HG03045 (cell line): ENCODE measurements around the gene TUBGCP3.
"Not testable (repeated sequence)": the region's sequence is repeated elsewhere in the genome, so short reads cannot be mapped to it uniquely, and the experiment has no call there.

Experiments used
- ATAC-seq: cut with Tn5 transposase; IDR thresholded peaks from one replicate; pipeline ENCODE4 v1.9.1; 2021; ENCODE audit warnings: mild to moderate bottlenecking, moderate library complexity; ENCODE audit not compliant: unreplicated experiment

TUBGCP3 gene

DNA sequence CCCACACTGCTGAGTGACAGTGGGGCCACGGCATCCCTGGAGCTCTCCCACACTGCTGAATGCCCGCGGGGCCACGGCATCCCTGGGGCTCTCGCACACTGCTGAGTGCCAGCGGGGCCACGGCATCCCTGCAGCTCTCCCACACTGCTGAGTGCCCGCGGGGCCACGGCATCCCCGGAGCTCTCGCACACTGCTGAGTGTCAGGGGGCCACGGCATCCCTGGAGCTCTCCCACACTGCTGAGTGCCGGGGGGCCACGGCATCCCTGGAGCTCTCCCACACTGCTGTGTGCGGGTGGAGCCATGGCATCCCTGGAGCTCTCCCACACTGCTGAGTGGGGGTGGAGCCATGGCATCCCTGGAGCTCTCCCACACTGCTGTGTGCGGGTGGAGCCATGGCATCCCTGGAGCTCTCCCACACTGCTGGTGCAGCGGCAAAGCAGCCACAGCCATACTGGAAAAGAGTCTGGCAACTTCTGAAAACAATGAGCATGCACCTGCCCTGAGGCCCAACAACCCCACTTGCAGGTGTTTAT is 8.6 kb downstream of the TUBGCP3 start:
- ATAC-seq, result no peak

DNA sequence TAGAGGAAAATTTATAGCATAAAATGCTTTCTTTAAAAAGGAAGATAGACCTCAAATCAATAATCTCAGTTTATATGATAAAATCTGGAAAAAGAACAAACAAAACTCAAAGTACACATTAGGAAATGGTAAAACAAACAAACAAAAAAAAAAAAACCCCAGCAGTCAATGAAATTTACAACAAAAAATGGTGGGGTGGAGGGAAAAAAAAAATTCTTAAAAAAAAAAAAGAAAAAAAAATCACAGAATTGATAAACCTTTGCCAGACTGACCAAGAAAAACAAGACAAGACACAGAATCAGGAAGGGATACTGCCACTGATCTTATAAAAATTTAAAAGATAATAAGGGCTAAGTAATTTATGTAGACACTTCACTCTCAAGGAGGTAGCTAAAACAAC is 11.2 kb downstream of the TUBGCP3 start:
- no peak for ATAC-seq

DNA sequence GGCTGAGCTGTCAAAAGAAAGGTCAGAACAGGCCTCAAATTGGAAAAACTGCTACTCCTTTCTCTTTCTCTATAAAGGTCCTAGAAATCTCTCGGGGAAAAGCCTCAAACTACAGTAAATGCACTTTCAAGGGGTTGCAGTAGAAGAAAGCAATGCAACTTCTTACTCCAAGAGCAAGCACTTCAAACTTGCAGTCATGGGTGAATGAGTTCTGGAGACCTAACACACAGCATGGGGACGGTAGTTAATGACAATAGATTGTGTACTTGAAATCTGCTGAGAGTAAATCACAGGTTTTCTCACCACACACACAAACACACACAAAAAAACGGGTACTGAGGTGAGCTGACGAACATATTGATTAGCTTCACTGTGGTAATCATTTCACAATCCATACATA is 11.8 kb downstream of the TUBGCP3 start:
- ATAC-seq, result no peak

DNA sequence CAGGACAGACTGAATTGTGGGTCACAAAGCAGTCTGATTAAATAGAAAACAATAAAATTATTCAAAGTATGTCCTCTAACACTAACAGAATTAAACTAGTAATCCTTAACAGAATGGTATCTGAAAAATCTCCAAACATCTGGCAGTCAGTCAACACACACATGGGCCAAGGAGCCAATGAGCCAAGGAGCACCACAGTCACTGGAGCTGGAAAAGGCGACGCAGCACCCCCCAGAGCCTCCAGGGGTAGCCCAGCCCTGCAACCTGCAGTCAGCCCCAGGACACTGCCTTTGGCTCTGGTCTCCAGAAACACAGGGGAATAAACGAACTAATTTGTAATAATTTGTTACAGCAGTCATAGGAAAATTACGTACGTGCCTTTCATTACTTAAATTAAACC is 12.3 kb downstream of the TUBGCP3 start:
- no peak for ATAC-seq

DNA sequence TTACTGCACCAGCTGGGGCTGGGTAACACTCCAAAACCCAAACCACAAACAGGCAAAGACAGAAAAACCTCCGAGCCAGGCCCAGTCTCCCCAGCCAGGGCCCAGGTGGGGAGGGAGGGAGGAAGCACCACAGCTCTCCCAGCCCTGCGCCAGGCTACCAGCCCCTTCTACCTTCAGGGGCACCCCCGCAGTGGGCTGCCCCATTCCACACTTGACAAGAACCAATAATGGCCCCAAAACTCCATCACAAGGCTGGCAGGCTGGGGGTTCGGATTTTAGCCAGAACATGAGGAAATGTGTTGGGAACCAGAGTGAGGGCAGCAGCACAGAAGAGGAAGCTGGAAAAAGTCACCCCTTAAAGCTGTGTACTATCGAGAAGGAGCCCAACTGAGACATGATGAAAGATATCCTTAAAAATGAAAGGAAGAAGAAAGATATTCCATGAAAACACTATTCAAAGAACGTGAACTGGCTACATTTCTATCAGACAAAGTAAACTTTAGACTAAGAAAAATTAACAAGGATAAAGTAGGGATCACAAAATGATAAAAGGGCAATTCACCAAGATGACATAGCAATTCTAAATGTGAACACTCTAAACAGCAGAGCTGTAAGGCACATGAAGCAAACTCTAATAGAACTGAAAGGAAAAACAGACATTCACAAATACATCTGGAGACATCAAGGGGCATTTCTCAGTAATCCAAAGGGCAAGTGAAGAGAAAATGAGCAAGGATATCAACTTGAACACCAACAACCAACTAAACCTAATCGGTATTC is 12.9 kb downstream of the TUBGCP3 start:
- ATAC-seq, result peak; percentile 60

DNA sequence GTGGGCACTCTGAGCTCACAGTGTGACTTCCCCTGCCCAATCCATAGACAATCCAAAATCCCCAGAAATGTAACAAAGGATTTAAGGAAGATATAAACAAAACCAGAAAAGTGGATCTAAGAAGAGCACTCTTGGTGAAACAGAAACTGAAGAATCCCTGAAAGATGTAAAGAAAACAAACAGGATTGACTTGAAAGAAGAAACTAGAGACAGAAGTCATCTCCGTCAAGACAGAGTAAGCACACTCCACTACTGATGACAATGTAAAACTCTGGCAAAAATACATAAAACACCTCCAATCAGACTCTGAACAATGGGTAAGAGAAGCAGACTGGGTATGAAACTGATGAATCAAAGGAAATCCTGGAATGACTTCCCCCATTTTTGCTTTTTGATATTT is 13.5 kb downstream of the TUBGCP3 start:
- ATAC-seq, result peak; percentile 26

DNA sequence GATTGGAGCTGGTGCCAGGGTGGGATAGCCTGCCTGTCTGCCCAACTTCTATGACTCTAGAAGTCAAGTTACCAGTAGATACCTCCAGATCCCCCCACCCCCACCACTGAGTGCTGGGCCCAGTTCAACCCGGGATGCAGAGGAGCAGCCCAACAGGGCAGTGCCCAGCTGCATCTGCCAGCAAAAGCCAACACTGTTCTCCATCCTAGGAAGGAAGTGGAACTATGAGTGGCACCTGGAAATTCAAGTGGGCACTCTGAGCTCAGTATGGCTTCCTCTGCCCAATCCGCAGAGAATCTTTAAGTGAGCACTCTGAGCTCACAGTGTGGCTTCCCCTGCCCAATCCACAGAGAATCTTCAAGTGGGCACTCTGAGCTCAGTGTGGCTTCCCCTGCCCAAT is 14.2 kb downstream of the TUBGCP3 start:
- no peak for ATAC-seq

DNA sequence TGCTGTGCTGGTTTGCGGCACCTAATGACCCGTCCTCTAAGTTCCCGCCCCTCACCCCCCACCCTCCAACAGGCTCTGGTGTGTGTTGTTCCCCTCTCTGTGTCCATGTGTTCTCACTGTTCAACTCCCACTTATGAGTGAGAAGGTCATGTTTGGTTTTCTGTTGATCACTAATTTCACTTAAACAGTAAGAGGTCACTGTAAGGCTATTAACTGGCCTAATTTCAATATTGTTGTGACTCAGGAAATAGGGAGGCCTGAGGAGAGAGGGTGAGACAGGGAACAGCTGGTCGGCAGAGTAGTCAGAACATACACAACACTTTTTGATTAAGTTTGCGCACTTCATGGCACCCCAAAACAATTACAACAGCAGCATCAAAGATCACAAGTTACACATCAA is 15.6 kb downstream of the TUBGCP3 start:
- ATAC-seq, result no peak

DNA sequence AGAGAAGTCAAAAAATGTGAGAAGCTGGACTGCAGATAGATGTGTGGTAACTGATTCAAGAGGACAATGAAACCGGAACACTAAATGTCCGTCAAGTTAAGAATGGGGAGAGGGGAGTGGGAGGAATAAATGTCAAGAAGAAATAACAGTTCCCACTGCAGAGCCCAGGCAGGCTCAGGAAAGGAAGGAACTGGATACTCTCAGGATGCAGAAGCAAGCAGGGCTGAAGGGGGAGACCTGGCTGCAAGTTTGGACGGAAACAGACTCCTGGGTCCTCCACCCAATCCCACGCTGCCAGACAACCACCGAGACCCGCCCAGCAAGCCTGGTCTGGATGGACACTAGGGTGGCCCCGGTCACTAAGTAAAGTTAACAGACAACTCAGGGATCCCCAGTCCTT is 18.1 kb downstream of the TUBGCP3 start:
- no peak for ATAC-seq

DNA sequence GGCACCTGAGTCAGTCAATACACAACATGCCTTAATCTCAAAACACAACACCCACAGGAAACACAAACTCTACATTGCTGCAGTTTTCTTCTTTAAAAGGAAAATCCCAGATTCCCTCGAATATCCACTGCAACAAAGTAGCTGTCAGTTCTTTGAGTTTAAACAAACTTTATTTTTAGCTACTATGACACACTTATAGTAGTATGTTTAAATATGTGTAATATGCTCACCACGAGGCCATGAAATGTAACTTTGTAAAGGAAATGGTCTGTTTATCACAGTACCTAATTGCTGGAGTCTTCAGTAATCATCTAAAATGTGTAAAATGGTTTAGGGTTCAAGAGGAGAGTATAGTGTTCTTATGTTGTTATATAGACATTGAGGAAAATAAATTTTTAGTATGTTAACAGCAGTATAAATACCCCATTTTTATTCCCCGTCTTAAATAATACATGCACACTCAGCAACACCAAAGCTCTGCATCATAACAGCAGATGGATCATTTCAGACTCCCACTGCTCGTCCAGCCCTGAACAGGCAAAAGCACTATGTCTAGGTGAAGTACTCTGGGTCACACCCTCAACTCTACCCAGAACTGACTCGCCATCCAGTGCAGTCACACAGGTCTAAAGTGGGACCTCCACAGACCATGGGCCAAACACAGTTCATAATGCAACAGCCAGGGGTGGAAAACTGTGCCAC is 20.6 kb downstream of the TUBGCP3 start:
- ATAC-seq, result no peak

DNA sequence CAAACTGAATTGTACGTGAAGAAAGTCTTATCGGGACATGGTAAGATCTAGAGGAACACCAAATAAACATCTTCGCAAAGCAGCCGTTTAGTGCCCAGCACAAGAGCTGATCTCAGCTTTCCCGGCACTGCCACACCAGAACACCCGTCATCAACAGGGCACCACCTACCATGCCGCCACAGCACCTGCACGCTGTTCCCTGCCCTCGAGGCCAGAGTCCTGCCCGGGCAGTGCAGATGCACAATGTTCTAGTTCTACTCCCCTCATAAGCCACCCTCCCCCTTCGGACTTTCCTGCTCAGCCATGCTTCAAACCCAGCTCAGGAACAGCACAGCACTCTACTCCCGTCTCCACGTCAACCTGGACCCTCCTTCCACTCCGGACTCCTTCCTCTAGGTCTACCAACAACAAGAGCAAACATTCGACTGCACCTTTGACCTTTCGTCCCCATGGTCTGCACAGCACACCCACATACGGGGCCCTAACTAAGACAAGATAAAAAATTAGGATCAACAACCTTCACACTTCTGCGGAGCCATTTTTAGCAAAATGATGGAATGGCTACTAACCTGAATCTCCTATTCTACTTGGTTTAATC is 25.1 kb downstream of the TUBGCP3 start:
- ATAC-seq, result no peak

DNA sequence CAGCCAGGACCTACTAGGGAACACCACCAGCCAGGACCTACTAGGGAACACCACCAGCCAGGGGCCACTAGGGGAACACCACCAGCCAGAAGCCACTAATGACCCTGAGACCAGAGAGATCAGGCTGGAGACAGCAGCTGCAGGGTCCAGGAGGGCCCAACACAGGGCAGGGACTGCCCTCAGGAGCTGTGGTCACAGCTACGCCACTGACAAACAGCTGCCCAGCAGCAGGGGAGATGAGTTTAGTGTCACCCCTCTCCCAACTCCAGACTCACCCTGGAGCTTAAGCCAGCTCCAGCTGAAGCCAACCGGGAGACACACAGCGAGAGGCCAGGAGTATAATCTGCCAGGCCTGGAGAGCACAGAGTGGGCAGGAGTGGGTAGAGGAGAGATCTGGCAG is 25.7 kb downstream of the TUBGCP3 start:
- no peak for ATAC-seq

DNA sequence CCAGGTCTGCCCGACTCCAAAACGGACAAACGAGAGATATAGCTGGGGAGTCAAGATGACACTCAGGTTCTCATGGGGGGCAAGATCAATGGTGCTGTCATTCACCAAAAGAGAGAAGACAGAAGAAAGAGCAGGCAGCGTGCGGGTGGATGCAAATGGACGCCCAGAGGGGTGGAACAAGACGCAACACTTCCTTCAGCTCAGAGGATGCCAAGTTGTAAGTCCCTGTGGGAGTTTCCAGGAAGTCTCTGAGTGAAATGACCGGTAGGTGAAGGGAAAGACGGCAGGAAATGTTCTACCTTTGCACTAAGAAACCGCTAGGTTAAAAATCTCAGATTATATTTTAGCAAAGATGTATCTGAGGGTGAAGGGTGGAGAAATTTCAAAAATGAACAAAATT is 26.5 kb downstream of the TUBGCP3 start:
- no peak for ATAC-seq

DNA sequence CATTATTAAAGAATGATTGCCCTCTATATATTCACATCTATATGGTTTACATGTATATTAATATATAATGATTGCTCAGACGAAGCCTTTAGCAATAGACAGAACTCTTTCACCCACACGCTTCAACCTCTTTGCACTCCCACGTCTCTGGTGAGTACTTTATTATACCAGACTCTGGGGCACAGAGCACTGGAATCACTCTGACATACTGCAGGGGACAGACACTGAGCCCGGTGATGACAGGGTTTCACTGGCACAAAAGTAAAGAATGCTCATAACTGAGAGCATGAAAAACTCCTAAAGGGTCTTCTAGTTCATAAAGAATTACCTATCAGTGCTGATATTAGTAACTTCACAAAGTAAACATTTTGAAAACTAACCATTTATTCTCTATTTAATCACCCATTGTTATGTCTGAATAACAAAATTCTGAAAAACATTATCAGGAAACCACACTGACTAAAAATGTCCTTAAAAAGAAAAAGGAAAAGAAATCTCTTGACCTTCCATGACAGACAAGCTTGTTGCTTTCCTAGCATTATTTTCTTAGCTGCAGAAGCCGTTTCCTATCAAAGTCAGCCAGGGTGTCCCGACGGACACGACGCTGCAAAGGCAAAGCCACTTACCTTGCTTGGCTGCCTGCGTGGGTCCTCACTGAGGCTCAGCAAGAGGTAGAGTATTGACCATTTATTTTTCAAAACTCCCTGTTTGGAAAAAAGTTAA is 29.1 kb downstream of the TUBGCP3 start:
- no peak for ATAC-seq

DNA sequence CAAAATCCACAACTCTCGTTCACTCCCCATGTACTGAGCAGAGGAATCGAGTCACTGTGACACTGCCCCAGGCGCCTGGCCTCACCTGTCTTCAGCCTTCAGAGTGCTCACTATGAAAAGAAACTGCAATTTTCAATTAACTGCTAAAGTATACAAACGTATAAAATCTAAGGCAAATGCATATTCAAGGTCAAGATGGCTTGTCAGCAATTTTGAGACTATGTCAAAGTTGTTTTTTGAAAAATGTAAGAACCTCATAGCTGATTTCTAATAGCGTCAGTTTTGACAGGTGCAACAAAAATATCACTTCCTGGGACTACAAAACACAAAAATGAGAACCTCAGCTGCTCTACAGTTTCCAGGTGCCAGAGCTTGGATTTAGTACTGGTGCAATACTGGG is 31.4 kb downstream of the TUBGCP3 start:
- no peak for ATAC-seq

DNA sequence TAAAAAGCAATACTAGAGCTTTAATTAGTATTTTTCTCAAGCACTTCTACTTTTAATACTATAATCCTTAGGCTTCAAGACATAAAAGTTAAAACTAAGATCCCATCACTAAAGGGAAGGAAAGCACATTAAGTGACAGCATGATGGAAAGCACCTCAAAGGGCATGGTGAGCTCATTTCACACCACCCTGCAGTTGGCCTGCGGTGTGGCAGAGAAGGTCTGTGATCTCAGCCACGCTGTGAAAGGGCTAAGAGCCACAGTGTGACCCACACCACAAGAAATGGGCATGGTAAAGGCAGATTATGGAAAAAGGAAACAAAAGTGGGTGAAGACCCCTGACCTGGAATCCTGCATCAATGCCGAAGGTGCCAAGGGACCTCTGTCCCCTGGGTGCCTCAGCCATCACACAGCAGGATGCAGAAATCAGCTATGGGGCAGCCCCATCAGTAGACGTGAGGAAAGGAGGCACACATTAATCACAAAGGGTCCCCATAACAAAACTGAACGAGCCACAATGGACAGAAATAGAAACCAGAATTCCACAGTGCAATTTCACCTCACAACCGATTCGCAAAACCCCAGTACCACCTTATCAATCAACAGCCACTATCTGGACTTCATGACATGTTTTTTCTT is 33.6 kb downstream of the TUBGCP3 start:
- no peak for ATAC-seq

DNA sequence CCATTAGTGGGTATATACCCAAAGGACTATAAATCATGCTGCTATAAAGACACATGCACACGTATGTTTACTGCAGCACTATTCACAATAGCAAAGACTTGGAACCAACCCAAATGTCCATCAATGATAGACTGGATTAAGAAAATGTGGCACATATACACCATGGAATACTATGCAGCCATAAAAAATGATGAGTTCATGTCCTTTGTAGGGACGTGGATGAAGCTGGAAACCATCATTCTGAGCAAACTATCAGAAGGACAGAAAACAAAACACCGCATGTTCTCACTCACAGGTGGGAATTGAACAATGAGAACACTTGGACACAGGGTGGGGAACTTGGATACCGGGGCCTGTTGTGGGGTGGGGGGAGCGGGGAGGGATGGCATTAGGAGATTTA is 39.0 kb downstream of the TUBGCP3 start:
- not testable (repeated sequence) for ATAC-seq

DNA sequence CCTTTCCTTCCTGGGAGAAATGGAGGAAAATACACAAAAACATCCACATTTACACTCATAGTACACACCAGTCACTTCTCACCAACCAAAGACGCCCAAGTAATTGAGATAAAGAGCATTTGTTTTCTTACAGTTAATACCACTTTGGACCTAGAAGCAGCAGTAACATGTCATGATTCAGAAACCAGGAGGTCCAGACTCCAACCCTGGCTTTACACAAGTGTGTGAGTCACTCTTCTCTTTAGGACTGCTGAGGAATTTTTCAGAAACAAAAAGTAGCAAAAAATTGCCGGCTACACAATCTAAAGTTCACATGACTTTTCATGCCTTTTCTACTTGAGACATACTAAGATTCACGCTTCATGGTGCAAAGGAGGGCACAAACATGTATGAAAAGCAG is 42.1 kb downstream of the TUBGCP3 start:
- no peak for ATAC-seq

DNA sequence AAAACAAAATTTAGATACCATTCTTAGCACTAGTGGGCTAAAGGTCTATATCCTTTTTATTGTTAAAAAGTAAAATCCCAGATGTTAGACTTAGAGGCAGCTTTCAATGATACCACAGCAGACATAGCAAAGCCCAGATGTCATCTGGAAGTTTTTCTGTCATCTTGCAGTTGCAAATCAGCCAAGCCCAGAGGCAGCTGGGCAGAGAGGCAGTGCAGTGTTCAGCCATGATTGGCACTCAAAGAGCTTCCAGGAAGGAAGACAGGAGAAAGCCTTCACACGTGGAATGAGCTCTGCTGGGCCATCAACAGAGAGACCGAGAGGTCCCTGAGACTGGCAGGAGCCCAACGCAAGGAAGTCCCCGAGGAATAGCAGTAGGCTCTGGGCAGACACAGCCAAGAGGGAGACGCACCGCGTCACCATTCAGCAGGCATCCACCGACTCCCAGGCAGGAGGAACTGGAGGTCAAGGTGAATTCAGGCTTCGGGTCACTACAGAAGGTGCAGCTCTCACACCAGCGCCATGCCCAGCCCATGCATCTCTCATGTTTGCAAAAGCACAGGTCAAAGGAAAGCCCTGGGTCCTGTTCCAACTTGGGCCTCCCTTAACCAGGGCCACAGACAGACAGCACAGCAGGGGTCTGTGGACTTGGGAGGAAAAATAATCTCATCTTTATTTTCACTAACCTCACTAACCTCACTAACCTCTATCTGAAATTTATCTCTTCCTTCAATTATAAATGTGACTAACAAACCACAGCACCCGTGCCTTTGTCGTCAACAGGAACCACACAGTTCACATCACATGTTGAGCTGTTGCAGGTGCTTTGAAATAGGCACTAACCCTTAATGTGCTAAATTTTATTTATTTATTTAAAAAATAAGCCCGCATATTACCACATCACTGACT is 54.9 kb downstream of the TUBGCP3 start:
- ATAC-seq, result no peak
